Peyer's patch (tissue), 4 donors: ENCODE measurements around the gene CLBA1.

Source experiments
- CTCF ChIP-seq, 6 experiments: fragments of 450-650 bp in 4 of 6; fragments of 200-600 bp in 2 of 6; sonication (generic) in 1 of 6; IDR thresholded peaks; one replicate each; pipeline ENCODE4 v1.5.1; 2017 to 2019; ENCODE audit warnings: antibody characterized with exemption in 6 of 6, mild to moderate bottlenecking in 3 of 6, moderate library complexity in 1 of 6
- POLR2A ChIP-seq, 2 donors: fragments of 450-650 bp; IDR thresholded peaks; one replicate each; pipeline ENCODE4 v1.5.1; 2017; ENCODE audit warnings: antibody characterized with exemption in 2 of 2, mild to moderate bottlenecking in 2 of 2, moderate library complexity in 2 of 2

GRCh38 chr14:104956290-104956890 lies 29.2 kb upstream of the CLBA1 start:
- no peak for TF ChIP-seq CTCF (IDR thresholded peaks at IDR 0.05)
- no peak for TF ChIP-seq POLR2A (IDR thresholded peaks at IDR 0.05)
